GM18499 (cell line): ENCODE results near the gene FES.
"Not testable (repeated sequence)": the region's sequence is repeated elsewhere in the genome, so short reads cannot be mapped to it uniquely, and the experiment has no call there.

ENCODE experiments used
- ATAC-seq: cut with Tn5 transposase; IDR thresholded peaks from one replicate; pipeline ENCODE4 v1.9.1; 2021; ENCODE audit warnings: moderate number of reproducible peaks; ENCODE audit not compliant: insufficient read depth, unreplicated experiment

The FES gene

DNA sequence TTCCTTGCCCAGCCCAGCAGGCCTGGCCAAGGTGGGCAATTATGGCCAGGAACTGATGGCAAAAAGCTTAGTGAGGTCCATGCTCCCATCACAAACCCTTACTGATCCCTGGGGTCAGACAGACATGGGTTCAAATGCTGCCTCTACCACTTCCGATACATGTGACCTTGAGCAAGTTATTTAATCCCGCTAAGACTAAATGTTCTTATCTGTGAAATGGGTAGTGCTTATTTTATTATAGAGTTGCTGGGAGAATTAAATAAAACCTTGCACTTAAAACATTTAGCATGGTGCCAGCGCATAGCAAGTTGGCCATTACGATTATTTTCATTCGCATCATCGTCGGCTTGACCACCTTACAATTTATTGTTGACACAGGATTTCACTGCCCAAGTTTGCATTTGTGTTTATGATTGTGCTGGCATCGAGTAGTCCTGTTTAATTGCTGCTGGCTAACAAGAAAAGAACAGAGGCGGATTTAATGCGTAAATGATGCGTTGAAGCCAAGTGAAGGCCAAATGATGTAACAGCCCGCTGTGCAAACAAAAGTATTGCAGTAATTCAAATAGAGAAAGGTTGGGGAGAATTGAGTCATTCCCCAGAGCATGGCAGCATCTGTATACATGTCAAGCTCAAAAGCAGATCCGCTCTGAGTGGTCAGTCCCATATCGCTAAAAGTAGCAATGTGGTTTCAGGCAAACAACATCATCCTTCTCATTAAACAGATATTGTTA lies 23.2 kb upstream of the FES start:
- ATAC-seq, result no peak

DNA sequence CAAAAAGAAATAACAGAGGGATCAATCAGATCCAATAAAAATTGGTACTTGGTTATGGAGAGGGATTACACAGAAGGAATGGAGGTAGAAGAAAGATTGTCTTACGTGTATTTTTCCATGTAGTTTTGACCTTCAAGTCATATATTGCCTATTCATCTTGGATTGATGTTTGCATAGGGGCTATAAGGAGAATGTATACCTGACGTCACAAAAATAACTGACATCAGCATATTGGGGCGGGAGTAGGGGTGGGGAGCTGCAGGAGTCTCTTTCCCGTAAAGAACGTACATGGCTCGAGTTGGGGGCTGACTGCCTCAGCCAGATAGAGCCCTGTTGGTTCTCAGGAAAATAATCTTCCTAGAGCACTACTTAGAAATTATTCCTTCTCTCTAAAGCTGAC lies 21.8 kb upstream of the FES start:
- ATAC-seq, result no peak

DNA sequence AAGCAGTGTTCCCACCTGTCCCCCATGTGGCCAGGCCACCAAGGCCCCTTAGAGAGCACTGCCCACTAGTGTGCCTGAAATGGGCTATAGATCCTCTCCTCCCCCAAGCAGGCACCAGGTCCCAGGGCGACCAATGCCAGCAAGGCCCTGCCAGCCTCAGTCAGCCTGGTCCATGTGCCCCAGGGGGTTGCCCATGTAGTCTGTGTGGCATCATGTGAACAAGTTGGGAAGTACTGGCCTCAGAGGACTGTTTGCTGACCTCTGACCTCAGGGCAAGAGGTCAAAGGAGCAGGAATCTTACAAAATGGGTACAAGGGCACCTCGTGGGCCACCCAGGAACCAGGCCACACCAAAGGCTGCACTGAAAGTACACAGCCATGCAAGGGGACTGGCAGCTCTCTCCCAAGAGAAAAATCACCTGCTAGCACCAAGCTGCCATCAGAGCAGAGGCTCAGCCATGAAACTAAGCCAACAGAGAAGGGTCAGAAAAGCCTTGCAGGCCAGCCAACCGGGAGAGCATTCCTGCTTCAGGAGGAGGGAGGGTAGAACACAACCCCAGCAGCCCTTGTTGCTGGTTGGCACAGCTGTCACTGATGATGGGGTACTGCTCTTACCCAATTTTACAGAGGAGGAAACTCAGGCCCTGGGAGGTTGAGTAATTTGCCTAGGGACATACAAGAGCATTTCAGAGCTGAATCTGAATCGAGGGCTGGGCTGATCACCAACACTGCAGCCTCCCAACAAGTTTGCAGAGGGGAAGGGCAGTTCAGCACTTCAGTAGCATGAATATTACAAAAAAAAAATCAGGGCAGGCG lies 21.1 kb upstream of the FES start:
- no peak for ATAC-seq

DNA sequence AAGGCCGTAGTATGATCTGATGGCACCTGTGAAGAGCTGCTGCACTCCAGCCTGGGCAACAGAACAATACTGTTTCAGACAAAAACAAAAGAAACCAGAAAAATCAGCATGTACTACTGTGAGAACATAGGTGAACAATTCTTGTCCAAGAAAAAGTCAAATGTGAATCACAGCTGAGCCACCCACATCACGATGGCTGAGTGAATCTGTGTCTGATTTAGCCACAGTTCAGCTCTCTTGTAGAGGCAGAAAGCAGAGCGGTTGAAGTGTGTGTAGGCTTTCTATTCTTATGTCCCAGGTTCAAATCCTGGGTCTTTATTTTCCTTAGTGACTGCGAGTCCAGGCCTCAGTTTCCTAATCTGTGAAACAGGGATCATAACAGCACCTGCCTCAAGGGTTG lies 20.3 kb upstream of the FES start:
- ATAC-seq, result no peak

DNA sequence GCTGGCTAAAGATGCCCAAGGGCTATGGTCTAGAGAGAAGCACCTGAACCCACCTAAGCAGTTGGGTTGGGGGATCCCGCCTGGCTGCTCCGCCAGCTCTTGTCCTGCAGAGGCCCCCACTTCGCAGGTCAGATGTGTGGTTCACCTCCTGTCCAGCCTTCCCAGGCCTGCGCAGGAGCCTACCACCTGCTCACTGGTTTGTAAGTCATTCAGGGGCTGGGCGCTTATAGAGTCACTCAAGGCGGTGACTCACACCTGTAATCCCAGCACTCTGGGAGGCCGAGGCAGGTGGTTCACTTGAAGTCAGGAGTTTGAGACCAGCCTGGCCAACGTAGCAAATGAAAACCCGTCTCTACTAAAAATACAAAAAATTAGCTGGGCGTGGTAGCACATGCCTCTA lies 19.8 kb upstream of the FES start:
- ATAC-seq, result no peak

DNA sequence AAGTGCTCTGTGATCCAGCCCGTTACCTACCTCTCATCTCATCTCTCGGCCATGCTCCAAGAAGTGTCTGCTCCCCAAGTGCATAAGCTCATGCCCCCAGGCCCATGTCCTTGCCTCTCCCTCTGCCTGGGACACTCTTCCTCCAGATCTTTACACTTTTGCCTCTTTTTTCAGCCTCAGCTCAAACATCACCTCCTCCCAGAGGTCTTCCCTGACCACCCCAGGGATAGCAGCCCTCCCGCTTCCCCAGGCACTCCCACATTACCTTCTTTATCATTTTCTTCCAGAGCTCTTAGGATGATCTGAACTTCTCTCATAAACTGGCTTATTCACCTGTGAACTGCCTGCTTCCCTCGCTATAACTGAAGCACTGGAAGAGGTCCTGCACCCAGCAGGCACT lies 18.6 kb upstream of the FES start:
- no peak for ATAC-seq

DNA sequence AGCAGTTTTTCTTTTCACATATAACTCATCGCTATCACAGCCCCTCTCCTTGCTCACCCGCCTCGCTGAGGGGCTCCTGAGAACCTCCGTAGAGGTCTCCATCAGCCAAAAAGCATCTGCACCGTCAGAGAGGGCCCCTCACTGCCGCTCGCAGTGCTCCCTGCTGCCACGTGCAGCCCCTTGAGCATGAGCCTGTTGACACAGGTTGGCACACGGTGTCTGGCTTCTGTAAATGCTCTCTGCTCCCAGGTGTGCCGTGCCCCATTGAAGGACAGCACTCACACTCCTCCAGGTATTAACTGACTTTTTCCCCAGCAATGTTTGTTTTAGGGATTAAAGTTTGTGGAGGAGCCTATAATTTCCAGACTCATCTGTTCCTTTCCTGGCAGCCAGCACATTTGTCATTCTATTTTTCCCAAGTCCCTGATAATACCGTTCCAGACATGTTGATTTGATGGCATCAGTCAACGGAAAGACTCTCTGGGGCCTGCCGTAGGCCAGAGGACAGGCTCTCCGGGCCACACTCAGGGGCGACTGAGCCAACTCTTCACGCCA lies 18.1 kb upstream of the FES start:
- ATAC-seq, result no peak

DNA sequence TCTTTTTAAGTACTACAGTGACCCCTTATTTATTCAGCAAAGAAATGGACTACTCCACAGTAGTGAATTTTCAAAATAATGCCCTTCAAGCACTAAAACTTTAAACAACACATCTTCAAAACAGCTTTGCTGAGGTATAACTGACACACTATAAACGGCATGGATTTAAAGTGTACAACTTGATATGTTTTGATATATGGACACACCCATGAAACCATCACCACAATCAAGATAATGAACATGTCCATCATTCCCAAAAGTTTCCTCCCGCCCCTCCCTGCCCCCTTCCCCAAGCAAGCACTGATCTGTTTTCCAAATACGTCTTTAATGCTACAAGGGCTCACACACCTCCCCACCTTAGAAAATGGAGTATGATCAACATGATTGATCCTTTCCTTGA lies 17.5 kb upstream of the FES start:
- ATAC-seq, result no peak

DNA sequence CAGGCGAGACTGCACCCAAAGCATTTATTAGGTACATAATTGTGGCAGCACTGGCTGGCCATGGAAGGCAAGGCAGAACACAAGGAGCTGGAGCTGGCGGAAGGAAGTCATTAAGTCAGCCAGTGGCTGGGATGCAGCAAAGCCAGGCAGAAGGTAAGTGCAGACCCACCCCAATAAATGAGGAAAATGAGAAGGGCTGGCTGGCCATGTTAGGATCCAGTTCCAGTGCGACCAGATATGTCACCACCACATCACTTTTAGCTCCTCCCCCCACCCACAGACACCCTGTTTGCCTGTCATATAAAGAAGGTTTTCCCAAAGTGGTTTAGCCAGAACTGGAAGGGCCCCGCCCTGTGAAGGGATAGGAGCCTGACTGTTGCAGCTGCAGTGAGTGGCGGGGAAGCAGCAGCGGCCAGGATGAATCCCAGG lies 16.0 kb upstream of the FES start, which contains the start of gene FURIN:
TSS of gene FURIN (plus strand) at position 328 of the 429 bp plus-strand sequence. CDS start 7,153 bp downstream, outside the sequence.
- ATAC-seq, result no peak

DNA sequence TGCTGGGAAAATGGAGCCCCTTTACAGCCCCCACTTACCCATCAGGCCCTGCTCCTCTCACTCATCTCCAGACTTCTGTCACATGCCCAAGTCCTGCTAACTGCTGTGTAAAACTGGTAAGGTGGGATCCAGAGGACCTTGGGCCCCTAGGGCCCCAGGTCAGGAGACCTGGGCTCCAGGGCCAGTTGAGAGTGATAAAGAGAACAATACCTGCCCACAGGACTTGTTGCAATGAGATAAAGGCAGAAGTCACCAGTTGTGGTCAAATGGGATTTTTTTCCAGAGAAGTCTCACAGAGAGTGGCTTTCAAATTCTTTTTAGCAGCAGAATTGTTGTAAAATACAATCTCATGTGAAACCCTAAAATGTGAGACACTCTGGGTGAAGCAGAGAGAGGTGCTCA lies 15.2 kb upstream of the FES start:
- ATAC-seq, result no peak

DNA sequence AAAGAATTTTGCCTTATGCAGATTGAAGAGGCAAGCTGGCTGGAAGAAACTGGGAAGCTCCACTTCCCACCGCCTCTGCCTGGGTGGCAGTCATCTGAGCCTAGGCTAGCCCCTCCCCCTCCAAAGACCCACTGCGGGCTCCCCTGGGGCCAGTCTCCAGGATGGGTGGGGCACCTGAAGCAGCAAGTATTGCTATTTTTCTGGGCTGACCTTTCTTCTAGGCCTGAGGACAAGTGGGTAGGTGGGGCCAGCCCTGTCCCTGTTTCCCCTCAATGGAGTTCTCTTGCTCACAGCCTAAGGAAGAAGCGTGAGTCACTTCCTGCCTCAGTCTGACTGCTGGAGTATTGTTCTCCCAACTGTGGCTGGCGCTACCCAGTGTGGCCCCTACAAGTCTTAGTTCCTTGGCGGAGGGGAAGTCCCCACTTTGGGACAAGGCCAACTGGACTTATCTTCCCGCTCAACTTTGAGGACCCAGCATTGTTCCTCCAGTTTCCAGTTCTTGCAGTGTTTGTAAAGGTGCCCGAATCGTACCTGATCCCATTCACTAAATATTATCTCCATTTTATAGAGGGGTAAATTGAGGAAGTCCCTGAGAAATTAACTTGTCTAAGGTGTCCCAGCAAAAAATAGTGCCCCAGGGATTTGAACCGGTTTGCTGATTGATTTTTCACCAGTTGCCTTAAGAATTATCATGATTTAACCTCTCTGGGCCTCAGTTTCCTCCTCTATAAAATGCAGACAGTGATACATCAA lies 14.5 kb upstream of the FES start:
- ATAC-seq, result no peak

DNA sequence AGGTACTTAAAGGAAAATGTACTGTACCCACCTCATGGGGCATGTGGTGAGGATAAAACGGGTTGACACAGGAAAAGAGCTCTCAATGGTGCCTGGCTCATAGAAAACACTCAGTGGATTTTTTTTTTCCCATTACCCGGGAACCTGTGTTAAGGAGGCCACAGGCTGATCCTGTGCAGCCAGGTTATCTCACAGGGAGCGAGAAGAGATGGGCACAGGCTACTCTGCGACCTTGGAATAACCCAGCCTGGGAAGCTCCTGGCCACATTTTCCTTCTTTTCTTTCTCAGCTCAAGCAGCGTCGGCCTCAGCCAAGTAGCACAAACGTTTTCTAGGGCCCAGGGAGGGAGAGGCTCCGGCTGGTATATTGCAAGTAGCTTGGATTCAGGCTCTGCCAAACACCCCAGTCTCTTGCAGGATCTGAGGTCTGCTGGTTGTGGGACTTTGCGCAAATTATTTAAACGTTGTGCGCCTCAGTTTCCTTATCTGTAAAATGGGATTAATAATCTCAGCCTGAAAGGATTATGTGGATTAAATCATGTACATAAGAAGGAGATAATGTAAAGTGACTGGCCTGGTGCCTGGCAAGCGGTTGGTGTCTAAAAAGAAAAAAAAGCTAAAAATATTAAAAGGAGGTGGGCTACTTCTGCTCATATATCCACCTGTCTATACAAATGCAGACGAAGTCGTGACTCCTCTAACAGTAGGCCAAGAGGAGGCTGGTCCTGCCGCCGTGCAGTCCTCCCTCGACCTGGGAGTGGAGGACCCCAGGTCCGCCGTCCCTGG lies 13.8 kb upstream of the FES start:
- no peak for ATAC-seq

DNA sequence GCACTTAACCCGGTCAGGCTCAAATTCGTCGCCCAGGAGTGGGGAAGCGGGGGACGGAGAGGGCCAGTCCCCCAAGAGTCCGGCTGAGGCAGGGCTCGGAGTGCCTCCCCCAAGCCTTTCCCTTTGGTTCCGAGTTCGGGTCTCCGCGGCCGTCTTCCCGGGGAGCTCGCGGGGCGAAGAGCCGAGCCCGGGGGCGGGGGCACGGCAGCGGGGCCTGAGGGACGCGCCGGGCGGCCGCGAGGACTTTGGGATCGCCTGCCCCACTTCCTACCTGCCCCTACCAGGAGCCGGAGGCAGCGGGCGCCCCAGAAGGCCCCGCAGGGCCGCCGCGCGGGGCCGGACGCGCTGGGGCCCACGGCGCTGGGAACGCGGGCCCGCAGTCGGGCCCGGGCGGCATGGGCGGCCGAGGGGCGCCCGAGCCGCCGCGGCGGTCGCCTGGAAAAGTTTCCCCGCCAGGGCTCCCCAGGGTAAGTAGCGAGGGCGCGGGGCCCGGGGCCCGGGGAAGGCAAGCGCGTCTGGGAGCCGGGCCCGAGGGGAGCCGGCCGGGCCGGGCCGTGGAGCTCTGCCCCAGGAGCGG lies 13.1 kb upstream of the FES start:
- ATAC-seq, result no peak

DNA sequence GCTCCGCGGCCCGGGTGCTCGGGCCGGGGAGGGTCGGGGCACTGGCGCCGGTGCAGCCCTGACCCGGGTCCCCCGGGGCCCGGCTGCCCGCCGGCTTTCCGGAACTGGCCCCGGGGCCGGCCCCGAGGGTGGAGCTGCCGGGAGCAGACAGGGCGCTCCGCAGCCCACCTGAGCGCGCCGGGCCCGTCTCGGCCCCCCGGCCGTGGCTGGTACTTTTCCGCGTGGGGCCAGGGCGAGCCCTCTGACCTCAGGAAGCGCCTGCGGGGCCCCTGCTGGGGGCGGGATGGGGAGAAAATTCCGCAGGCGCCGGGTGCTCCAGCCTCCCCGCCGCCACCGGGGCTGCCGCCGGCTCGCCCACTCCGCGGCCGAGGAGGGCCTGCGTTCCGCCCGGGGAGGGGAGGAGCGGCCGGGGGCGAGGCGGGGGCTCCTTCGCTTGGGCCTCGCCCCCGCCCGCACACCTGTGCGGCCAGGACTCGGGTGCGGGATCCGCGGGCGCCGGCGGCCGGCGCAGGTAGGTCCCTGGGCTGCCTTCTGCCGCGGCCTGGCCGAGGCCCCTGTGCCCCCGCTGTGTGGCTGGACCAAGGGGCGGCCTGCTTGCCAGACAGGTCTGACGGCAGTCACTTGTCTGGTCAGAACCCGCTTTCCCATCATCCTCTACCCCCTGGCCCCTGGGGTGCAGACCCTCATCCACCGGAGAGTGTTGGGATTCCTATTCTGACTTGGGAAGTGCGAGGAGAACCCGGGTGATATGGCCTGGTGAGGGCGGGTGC lies 12.4 kb upstream of the FES start:
- no peak for ATAC-seq

DNA sequence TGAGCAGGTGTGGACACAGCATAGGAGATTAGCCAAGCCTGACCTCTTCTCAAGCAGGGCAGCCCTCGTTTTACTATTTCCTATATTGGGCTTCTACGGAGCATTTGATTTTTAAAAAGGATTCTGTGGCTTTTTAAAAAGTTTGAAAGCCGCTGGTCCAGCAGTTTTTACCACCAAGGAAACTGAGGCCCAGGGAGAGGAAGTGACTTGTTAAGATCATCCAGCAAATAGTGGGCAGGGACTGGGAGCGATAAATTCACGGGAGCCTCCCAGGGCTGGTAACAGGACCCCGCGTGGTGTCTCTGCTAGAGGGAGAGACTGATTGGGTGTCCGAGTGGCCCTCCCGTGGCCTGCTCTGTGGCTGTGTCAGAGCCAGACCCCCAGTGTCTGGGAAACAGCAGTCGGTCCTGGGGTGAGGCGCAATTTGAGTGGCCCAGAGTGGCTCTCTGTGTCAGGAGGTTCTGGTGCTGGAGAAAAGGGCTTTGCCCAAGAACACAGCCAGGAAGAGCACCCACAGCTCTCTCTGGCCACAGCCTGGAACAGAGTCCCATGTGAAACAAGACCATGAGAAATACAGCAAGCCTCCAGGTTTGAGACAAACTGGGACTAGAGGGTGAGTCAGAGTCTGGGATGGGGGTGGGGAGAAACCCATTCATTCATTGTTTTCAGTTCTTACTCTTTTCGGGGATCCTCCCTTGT lies 11.7 kb upstream of the FES start:
- ATAC-seq, result no peak

DNA sequence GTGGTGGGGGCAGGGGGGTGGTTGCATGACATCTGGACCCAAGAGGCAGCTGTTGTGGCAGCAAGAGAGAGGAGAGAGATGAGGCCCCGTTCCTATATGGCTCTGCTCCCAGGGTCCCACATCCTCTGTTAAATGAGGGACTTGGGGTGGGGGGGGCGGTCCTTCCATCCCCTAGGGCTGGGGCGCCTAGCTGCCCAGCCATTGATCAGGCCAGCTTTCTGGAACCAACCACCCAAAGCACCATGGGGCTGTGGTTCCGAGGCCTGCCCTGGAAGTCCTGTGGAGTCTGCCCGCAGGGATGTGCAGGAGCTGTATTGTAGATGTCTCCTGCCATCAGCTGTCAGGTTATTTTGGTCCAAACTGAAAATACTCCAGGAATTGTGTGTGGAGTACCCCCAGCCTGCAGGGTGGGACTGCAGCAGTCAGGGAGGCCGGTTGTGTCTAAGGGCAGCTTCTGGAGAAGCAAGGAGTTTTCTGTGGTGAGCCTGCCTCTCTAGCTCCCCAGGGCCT lies 10.8 kb upstream of the FES start:
- no peak for ATAC-seq

DNA sequence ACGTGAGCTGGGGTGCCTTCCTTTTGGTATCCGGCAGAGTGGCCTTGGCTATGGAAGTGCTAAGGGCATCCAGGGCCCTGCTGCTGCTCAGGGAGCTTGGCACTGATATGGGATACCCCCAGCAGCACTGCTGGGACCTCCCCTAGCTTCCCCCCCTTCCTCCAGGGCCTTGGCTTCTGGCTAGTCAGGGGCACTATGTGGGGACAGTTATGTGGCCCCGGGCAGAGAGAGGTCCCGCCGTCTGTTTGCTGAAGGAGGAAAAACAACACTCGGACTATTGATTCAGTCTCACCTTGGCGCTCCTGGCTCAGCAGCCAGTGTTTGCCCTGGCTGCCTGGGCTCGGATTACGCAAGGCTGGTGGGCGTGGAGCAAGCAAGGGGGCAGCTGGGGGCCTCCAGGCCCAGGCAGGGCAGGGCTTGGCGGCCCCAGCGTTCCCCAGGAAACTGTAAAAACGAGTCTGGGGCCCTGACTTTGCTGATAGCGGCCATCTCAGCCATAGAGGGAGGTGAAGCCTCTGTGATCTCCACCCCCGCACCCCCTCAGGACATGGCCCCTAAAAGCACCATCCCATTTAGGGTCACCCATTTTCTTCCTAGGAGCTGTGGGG lies 10.2 kb upstream of the FES start:
- ATAC-seq, result no peak

DNA sequence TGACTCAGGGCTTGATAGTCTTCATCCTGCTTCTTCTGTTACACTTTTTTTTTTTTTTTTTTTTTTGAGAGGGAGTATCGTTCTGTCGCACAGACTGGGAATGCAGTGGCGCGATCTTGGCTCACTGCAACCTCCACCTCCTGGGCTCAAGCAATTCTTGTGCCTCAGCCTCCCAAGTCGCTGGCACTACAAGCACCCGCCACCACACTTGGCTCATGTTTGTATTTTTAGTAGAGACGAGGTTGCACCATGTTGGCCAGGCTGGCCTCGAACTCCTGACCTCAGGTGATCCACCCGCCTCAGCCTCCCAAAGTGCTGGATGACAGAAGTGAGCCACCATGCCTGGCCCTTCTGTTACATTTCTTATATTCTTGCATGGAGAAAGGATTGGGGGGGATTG lies 9.3 kb upstream of the FES start:
- ATAC-seq, result not testable (repeated sequence)
